Natural killer cell (primary cell): ENCODE data around the gene PARL. TPM values are rescaled to one million over a fixed set of nuclear protein-coding genes. Genes with fewer than 3 reads are reported as not detected.

Source experiments
- ATAC-seq, 3 donors: fragments of 150-1000 bp in 2 of 3; fragments of 200-7000 bp in 1 of 3; cut with Tn5 transposase; 1 replicate in 1 of 3; 2 replicates in 2 of 3; pipeline ENCODE4 v1.10.0; 2021; ENCODE audit warnings: mild to moderate bottlenecking in 2 of 3, moderate library complexity in 2 of 3
- DNase-seq, 2 donors: peaks; one replicate each; pipeline versions ENCODE4 v3.0.0 to v3.0.0-alpha.2; 2013 to 2021; ENCODE audit warnings: mixed read lengths in 1 of 2
- H3K27ac ChIP-seq: one replicate; pipeline ENCODE4 v1.5.1; 2013; ENCODE audit warnings: mild to moderate bottlenecking, low read length
- H3K27me3 ChIP-seq: one replicate; pipeline ENCODE4 v1.6.1; 2013; ENCODE audit warnings: low read length; ENCODE audit not compliant: control insufficient read depth, insufficient read depth
- H3K36me3 ChIP-seq: one replicate; pipeline ENCODE4 v1.6.1; 2013; ENCODE audit warnings: low read length; ENCODE audit not compliant: control insufficient read depth, insufficient read depth
- H3K4me1 ChIP-seq: one replicate; pipeline ENCODE4 v1.6.1; 2013; ENCODE audit warnings: low read length; ENCODE audit not compliant: control insufficient read depth, insufficient read depth
- H3K4me3 ChIP-seq: one replicate; pipeline ENCODE4 v1.5.1; 2013; ENCODE audit warnings: low read length
- H3K9me3 ChIP-seq: one replicate; pipeline ENCODE4 v1.6.1; 2013; ENCODE audit warnings: low read length; ENCODE audit not compliant: control insufficient read depth, insufficient read depth
- H3K27ac Mint-ChIP-seq, 2 donors: one replicate each; pipeline ENCODE4 v1.8.0; 2022; ENCODE audit warnings: mild to moderate bottlenecking in 2 of 2, mixed read lengths in 2 of 2, moderate library complexity in 1 of 2
- H3K27me3 Mint-ChIP-seq, 2 donors: one replicate each; pipeline ENCODE4 v1.8.0; 2022; ENCODE audit warnings: low read depth in 2 of 2, mixed read lengths in 2 of 2
- H3K36me3 Mint-ChIP-seq: one replicate; pipeline ENCODE4 v1.8.0; 2022; ENCODE audit warnings: mixed read lengths
- H3K4me1 Mint-ChIP-seq, 2 donors: one replicate each; pipeline ENCODE4 v1.8.0; 2022; ENCODE audit warnings: mixed read lengths in 2 of 2
- H3K4me3 Mint-ChIP-seq: one replicate; pipeline ENCODE4 v1.8.0; 2022; ENCODE audit warnings: mild to moderate bottlenecking, moderate library complexity, mixed read lengths
- H3K9me3 Mint-ChIP-seq, 2 donors: one replicate each; pipeline ENCODE4 v1.8.0; 2022; ENCODE audit warnings: mixed read lengths in 2 of 2
- CTCF ChIP-seq: fragments of 200-600 bp; IDR thresholded peaks from one replicate; pipeline ENCODE4 v1.8.0; 2022; ENCODE audit warnings: antibody characterized with exemption
- WGBS: methylation state at CpG from one replicate; pipeline ENCODE4 v1.1.7; 2013; ENCODE audit warnings: missing lambda C conversion rate; ENCODE audit not compliant: insufficient coverage; 5-methylcytosine and 5-hydroxymethylcytosine counted together
- intact Hi-C: fragments of 100-400 bp; cut with micrococcal nuclease; formaldehyde crosslinking; loops from one replicate; pipeline ENCODE4 v1.14.2; 2022
- total RNA-seq, 4 donors: library from RNA; stranded (reverse); fragments of 120-200 nt in 1 of 4; gene quantifications; one replicate each; pipeline versions ENCODE4 v1.2.3 to v1.2.4, GENCODE V29; 2013 to 2022

Gene PARL
- total RNA-seq, 3 donors from 2014 or later (not counting 1 experiment from before 2014, with no cell fraction given): 35.1 to 47.1 (median 37.7) TPM

GRCh38 chr3:183871541-183871940, 13.1 kb downstream of the PARL start:
- Mint-ChIP-seq H3K4me1 (peaks cover 29 to 42% of the 10 kb centered on the region in 2 donors), H3K27me3 (no peaks in the 10 kb centered on the region), H3K9me3 (no peaks in the 10 kb centered on the region), H3K27ac (no peak overlapping the region), H3K36me3 (no peaks in the 10 kb centered on the region), H3K4me3 (no peak overlapping the region)
- DNase-seq (no peak), ATAC-seq (no peak)
- no peaks in the 10 kb centered on the region for H3K27me3 ChIP-seq
- 100% methylated on average over 1 of the region's 2 CpGs for WGBS
- intact Hi-C loops: no loop called here
- H3K4me3 ChIP-seq: no peak overlapping the region
- no peaks in the 10 kb centered on the region for H3K9me3 ChIP-seq
- H3K4me1 ChIP-seq: no peaks in the 10 kb centered on the region
- TF ChIP-seq CTCF: no peak
- H3K36me3 ChIP-seq: peaks cover 7% of the 10 kb centered on the region
- H3K27ac ChIP-seq: no peak overlapping the region

- intact Hi-C loops: no loop called here
- H3K27me3 Mint-ChIP-seq: no peaks in the 10 kb centered on the region
- H3K9me3 Mint-ChIP-seq: no peaks in the 10 kb centered on the region
- peaks cover 15% of the 10 kb centered on the region for H3K36me3 ChIP-seq
- H3K4me1 ChIP-seq: no peaks in the 10 kb centered on the region
- H3K27ac Mint-ChIP-seq: no peak overlapping the region
- H3K4me1 Mint-ChIP-seq: peaks cover 27 to 42% of the 10 kb centered on the region in 2 donors
- no peak overlapping the region for H3K27ac ChIP-seq
- no peak overlapping the region for H3K4me3 ChIP-seq
- DNase-seq (peak in 1 of 2 donors; percentile 13), ATAC-seq (no peak)
- 51% methylated on average over 3 of the region's 3 CpGs for WGBS
- TF ChIP-seq CTCF: no peak
- H3K4me3 Mint-ChIP-seq: no peak overlapping the region
- H3K9me3 ChIP-seq: no peaks in the 10 kb centered on the region
- H3K27me3 ChIP-seq: no peaks in the 10 kb centered on the region
- no peaks in the 10 kb centered on the region for H3K36me3 Mint-ChIP-seq
These were observed 14.1 kb downstream of the PARL start for GRCh38 chr3:183870563-183870962.

DNA sequence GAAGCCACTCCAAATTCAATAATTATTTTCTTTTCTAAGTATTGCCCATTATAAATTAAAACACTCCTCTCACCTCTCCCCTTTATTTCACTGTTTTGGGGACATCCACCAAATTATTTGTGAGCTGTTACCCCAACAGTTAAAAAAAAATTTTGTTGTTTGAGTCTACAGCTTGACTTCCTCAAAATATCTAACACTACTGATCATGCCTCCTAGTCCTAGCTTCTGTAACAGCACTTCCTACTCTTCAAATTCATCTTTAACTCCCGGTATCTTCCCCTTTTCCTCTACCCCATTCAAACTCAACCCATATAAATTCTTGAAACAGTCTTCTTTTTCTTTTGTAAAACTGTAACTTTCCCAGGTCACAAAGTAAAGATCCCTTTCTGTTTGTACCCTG, 15.9 kb downstream of the PARL start:
- intact Hi-C loops: no loop called here
- Mint-ChIP-seq H3K36me3 (no peaks in the 10 kb centered on the region), H3K9me3 (no peaks in the 10 kb centered on the region), H3K27me3 (no peaks in the 10 kb centered on the region), H3K4me3 (no peak overlapping the region), H3K27ac (peak overlapping the region in 1 of 2 donors; percentile 2), H3K4me1 (peaks cover 27 to 37% of the 10 kb centered on the region in 2 donors)
- Histone ChIP-seq H3K9me3 (no peaks in the 10 kb centered on the region), H3K4me3 (no peak overlapping the region), H3K27ac (no peak overlapping the region), H3K4me1 (no peaks in the 10 kb centered on the region), H3K27me3 (no peaks in the 10 kb centered on the region), H3K36me3 (peaks cover 24% of the 10 kb centered on the region)
- TF ChIP-seq CTCF: no peak
- ATAC-seq (no peak), DNase-seq (no peak)
- 33% methylated on average over 1 of the region's 1 CpG for WGBS

DNA sequence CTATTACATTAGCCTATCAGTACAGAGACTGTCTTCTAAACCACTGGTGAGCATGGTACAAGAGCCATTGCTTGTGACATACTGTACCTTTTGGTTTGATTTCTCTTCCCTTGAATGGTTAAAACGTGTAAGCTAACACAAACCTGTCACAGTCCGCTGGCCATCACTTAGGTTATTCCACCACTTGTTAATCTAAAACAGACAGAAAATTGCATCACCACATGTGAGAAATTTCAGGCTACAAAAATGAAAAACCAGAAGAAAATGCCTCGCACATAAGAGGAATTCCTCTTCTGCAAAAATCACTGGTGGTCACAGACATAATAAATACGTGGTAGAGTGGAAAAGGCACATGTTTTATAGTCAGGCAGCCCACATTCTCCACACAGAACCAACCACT, 22.1 kb downstream of the PARL start:
- no peak for DNase-seq
- Histone ChIP-seq H3K9me3 (no peaks in the 10 kb centered on the region), H3K27ac (no peak overlapping the region), H3K27me3 (no peaks in the 10 kb centered on the region), H3K4me1 (no peaks in the 10 kb centered on the region), H3K4me3 (no peak overlapping the region), H3K36me3 (peaks cover 56% of the 10 kb centered on the region)
- intact Hi-C loops: no loop called here
- no peaks in the 10 kb centered on the region for H3K27me3 Mint-ChIP-seq
- 91% methylated on average over 4 of the region's 4 CpGs for WGBS
- no peak for TF ChIP-seq CTCF
- no peak overlapping the region for H3K4me3 Mint-ChIP-seq
- no peaks in the 10 kb centered on the region for H3K9me3 Mint-ChIP-seq
- H3K27ac Mint-ChIP-seq: no peak overlapping the region
- H3K36me3 Mint-ChIP-seq: peaks cover 21% of the 10 kb centered on the region
- no peak for ATAC-seq
- peaks cover 0 to 4% of the 10 kb centered on the region in 2 donors for H3K4me1 Mint-ChIP-seq
